ENCODE measurements around the gene ARPC1A. TPM values are rescaled to one million over a fixed set of nuclear protein-coding genes. Genes with fewer than 3 reads are reported as not detected.
"Not testable (repeated sequence)": the region's sequence is repeated elsewhere in the genome, so short reads cannot be mapped to it uniquely, and the experiment has no call there.

Gene ARPC1A
- polyA plus RNA-seq, 1 of the 3 experiments (the other 2 are of a cell fraction) = 306 TPM

DNA sequence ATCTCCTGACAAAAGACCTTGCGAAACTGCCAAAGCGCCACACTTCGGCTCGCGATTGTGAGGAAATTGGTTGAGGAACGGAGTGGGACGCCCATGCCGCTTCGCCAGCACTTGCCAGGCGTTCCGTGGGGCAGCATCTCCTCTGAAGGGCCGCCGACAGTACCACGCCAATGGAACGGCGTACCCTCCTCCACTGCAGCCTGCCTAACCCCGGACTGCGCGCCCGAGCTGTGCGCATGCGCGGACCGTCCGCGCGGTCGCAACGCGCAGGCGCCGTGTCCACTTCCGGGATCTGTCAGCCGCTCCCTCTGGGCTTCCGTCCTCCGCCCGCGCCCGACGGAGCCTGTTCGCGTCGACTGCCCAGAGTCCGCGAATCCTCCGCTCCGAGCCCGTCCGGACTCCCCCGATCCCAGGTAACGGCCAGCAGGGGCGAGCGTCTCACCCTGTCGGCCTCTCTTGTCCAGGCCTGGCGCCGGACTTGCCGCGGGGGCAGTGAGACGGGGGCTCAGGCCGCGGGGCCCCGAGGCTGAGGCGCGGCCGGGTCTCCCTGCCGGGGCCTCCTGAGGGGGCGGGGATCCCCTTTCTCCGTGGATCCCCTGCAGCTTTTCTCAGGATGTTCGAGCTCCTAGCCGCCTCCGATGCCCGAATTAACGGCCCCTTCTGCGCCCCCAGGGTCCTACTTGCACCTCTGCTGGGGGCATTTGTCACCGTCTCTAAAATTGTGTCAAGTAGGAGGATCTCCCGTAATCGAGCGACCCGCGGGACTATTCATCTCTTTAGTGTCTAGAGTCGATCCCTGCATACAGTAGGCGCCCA lies at the start of gene ARPC1A (continued):
- no peak for TF ChIP-seq USF1 (IDR thresholded peaks at IDR 0.05; ENCODE audit: borderline replicate concordance, low read depth)
- peak in 1 of 2 experiments; percentile 32; a peak in 1 of 4 replicates for TF ChIP-seq EP300 (IDR thresholded peaks at IDR 0.05; ENCODE audit: borderline replicate concordance in 1 of 2, low read depth in 1 of 2, low read length in 1 of 2)
- TF ChIP-seq NFIC (IDR thresholded peaks at IDR 0.05; ENCODE audit: borderline replicate concordance) = no peak
- TF ChIP-seq YY1 (IDR thresholded peaks at IDR 0.05; ENCODE audit: low read depth) = peak; percentile 25; the same call in 1 of the 2 replicates
- TF ChIP-seq MEF2A (IDR thresholded peaks at IDR 0.05; ENCODE audit: borderline replicate concordance, low read depth) = no peak
- no peak; the same call in 1 of the 2 replicates for TF ChIP-seq FOSL2 (IDR thresholded peaks at IDR 0.05; ENCODE audit: borderline replicate concordance, low read depth)
- TF ChIP-seq, protein P1, sequence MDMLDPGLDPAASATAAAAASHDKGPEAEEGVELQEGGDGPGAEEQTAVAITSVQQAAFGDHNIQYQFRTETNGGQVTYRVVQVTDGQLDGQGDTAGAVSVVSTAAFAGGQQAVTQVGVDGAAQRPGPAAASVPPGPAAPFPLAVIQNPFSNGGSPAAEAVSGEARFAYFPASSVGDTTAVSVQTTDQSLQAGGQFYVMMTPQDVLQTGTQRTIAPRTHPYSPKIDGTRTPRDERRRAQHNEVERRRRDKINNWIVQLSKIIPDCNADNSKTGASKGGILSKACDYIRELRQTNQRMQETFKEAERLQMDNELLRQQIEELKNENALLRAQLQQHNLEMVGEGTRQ (IDR thresholded peaks at IDR 0.05; ENCODE audit: borderline replicate concordance, low read depth, low read length) = no peak
- TF ChIP-seq TAF1 (IDR thresholded peaks at IDR 0.05; ENCODE audit: borderline replicate concordance, low read depth, low read length) = peak; percentile 93
- no peak for TF ChIP-seq GATA2 (CRISPR knock-in tag; IDR thresholded peaks at IDR 0.05)
- TF ChIP-seq, protein P2, sequence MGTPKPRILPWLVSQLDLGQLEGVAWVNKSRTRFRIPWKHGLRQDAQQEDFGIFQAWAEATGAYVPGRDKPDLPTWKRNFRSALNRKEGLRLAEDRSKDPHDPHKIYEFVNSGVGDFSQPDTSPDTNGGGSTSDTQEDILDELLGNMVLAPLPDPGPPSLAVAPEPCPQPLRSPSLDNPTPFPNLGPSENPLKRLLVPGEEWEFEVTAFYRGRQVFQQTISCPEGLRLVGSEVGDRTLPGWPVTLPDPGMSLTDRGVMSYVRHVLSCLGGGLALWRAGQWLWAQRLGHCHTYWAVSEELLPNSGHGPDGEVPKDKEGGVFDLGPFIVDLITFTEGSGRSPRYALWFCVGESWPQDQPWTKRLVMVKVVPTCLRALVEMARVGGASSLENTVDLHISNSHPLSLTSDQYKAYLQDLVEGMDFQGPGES (IDR thresholded peaks at IDR 0.05; ENCODE audit: low read depth, low read length) = no peak

DNA sequence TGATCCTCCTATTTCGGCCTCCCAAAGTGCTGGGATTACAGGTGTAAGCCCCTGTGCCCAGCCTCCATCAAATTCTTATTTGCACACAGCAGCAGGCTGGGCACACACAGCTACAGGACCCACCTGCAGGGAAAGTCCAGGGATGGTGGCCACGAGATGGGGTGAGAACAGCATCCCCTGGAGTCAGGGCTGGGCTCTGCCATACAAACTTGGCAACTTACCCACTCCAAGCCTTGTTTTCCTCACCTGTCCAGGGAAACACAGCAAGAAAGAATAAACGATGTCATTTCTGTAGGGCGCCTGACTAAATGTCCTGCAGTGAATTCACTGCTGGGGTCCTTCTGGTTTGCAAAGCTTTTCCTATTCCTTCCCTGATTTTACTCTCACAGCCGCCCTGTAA lies 47.5 kb upstream of the ARPC1A start:
- ChIA-PET POLR2A (no interaction called here), CTCF (interaction anchor here (1.0 kb wide), 1 partner anchor 237 kb away, joined by 3 read pairs; no protein-coding TSS in a partner anchor)
- no peak for DNase-seq
- Histone ChIP-seq H3K9me2 (no peaks in the 10 kb centered on the region), H3K36me3 (replicated peaks in 1 of 2; ENCODE audit: control insufficient read depth in 1 of 2, insufficient read depth in 2 of 2, low read length in 1 of 2) (no peaks in the 10 kb centered on the region), H3K9me3 (no peaks in the 10 kb centered on the region), H3K27ac (ENCODE audit: low read depth in 2 of 2, low read length in 1 of 2) (no peak overlapping the region), H3K27me3 (ENCODE audit: insufficient read depth) (no peaks in the 10 kb centered on the region), H2AFZ (ENCODE audit: low read depth) (no peak overlapping the region), H3K4me2 (no peak overlapping the region), H4K20me1 (ENCODE audit: insufficient read depth) (no peaks in the 10 kb centered on the region), H3F3A (replicated peaks; ENCODE audit: insufficient read depth) (no peaks in the 10 kb centered on the region), H3K4me1 (ENCODE audit: control insufficient read depth in 1 of 2, insufficient read depth in 2 of 2, low read depth in 1 of 2, low read length in 1 of 2) (peaks cover 0 to 10% of the 10 kb centered on the region in 2 experiments; a peak in 1 of 4 replicates), H3K79me2 (ENCODE audit: insufficient read depth) (no peaks in the 10 kb centered on the region), H3K9ac (no peak overlapping the region), H3K4me3 (ENCODE audit: low read depth in 2 of 2, low read length in 1 of 2) (no peak overlapping the region)
- 79% methylated on average over 5 of the region's 5 CpGs for WGBS (ENCODE audit: low lambda C conversion rate)
- TF ChIP-seq GATA2 (CRISPR knock-in tag; IDR thresholded peaks at IDR 0.05) = no peak
- no peak for TF ChIP-seq MEF2A (IDR thresholded peaks at IDR 0.05; ENCODE audit: borderline replicate concordance, low read depth)
- TF ChIP-seq MAX (IDR thresholded peaks at IDR 0.05; ENCODE audit: low read depth) = no peak
- no peak for TF ChIP-seq SIN3A (IDR thresholded peaks at IDR 0.05; ENCODE audit: borderline replicate concordance, low read depth, low read length)

DNA sequence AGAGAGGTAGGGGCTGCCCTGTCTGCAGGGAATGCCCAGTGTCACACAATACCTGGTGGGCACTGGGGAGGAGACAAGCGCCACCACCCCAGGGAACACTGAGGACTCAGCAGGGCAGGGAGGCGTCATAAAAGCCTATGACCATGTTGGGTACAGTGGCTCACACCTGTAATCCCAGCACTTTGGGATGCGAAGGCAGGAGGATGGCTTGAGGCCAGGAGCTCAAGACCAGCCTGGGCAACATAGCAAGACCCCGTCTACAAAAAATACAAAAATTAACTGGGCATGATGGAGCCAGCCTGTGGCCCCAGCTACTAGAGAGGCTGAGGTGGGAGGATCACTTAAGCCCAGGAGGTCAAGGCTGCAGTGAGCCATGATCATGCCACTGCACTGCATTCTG lies 41.5 kb upstream of the ARPC1A start:
- H3K4me3 ChIP-seq (ENCODE audit: low read depth in 2 of 2, low read length in 1 of 2); DNase-seq; H3K27me3 ChIP-seq (ENCODE audit: insufficient read depth); H4K20me1 ChIP-seq (ENCODE audit: insufficient read depth); H3K9ac ChIP-seq; POLR2A ChIA-PET; H3K4me1 ChIP-seq (ENCODE audit: control insufficient read depth in 1 of 2, insufficient read depth in 2 of 2, low read depth in 1 of 2, low read length in 1 of 2); H3K36me3 ChIP-seq (replicated peaks in 1 of 2; ENCODE audit: control insufficient read depth in 1 of 2, insufficient read depth in 2 of 2, low read length in 1 of 2); H3K27ac ChIP-seq (ENCODE audit: low read depth in 2 of 2, low read length in 1 of 2); H3K79me2 ChIP-seq (ENCODE audit: insufficient read depth); H3F3A ChIP-seq (replicated peaks; ENCODE audit: insufficient read depth); H2AFZ ChIP-seq (ENCODE audit: low read depth); H3K4me2 ChIP-seq; H3K9me2 ChIP-seq; H3K9me3 ChIP-seq: not testable (repeated sequence)
- CTCF ChIA-PET = interaction anchor here (0.9 to 1.5 kb wide), 2 partner anchors 29 to 266 kb away, joined by 3 to 6 read pairs; no protein-coding TSS in a partner anchor
- WGBS (ENCODE audit: low lambda C conversion rate) = 90% methylated on average over 4 of the region's 4 CpGs

Measured in SK-N-SH (cell line).